HG02642 (cell line): ENCODE data around the gene DDX27.
A peak's percentile ranks its signal among the peaks of the same experiment; 100 is the strongest.
"Not testable (repeated sequence)": the region's sequence is repeated elsewhere in the genome, so short reads cannot be mapped to it uniquely, and the experiment has no call there.

Source experiments
- ATAC-seq: cut with Tn5 transposase; IDR thresholded peaks from one replicate; pipeline ENCODE4 v1.9.1; 2021; ENCODE audit warnings: mild to moderate bottlenecking; ENCODE audit not compliant: unreplicated experiment, poor library complexity

The DDX27 gene

DNA sequence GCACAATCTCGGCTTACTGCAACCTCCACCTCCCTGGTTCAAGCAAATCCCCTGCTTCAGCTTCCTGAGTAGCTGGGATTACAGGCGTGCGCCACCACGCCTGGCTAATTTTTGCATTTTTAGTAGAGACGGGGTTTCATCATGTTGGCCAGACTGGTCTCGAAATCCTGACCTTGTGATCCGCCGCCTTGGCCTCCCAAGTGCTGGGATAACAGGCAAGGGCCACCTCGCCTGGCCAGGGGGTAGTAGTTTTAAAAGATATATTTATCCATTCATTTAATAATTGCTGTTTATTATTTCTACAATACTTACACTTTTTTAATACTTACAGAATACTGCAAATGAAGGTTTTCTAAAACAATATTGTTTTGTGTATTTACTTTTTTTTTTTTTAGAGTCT, 15.5 kb upstream of the DDX27 start:
- ATAC-seq: no peak

DNA sequence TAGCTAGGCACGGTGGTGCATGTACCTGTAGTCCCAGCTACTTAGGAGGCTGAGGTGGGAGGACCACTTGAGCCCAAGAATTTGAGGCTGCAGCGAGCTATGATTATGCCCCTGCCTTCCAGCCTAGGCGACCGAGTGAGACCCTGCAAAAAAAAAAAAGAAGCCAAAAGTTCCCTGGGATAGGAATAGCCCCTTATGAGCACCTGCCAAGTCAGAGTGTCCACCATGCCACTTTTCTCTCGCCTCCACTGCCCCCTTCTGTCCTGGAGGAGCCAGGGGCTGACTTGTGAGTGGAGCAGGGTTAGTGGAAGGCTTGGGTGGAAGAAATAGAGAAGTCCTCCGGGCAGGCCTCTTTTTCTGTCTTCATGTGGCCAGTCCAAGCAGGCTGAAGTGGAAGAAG, 12.1 kb upstream of the DDX27 start:
- no peak for ATAC-seq

DNA sequence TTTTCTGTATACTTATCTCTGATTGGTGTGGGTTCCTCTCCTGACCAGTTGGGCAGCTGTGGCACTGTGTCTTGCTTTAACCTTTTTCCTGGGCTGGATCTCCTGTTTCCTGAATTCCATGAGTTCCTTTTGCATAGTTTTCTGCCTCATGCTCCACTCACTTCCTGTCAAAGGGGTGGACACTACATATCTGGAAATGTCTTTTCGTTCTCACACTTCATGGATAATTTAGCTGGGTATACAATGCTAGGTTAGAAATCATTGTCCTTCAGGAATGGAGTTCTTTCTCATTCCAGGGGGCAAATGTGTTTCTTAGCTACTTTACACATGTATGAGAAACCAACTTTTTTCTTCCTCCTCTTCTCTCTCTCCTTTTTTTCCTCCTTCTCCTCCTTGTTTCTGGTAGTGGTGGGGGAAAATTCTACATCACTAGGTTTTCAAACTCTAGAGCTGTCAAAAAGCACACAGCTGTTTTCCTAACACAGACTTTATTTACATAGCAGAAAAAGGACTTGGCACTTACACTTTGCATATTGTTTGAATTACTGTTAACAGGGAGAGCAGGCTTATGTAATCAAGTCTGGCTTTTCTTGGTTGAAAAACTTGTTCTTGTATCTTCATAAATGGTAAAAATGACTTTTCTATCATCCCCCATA, 9.0 kb upstream of the DDX27 start:
- ATAC-seq: no peak

DNA sequence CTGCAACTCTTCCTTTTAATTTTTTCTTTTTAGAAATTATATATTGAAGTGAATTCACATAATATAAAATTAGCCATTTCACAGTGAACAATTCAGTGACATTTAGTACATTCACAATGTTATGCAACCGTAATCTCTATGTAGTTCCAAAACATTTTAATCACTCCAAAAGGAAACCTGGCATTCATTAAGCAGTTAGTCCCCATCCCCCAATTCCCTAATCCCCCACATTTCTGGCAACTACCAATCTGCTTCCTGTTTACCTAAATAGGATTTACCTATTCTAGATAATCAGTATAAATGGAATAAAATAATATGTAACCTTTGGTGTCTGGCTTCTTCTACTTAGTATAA, 8.5 kb upstream of the DDX27 start:
- ATAC-seq: no peak

DNA sequence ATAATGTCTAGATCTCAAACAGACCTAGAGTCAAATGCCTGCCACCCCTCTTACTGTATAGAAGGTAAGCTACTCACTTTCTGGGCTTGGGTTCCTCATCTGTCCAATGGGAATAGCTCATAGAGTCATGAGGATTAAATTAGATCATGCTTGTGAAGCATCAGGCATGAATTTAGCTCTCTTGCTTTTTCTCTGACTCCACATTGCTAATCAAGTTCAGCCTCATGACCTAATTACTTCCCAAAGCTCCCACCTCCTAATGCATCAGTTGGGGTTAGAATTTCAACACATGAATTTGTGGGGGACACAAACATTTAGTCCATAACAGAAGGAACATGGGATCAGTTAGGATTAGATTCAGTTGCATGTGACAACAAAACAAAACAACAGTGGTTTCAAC, 4.6 kb upstream of the DDX27 start:
- ATAC-seq: no peak

DNA sequence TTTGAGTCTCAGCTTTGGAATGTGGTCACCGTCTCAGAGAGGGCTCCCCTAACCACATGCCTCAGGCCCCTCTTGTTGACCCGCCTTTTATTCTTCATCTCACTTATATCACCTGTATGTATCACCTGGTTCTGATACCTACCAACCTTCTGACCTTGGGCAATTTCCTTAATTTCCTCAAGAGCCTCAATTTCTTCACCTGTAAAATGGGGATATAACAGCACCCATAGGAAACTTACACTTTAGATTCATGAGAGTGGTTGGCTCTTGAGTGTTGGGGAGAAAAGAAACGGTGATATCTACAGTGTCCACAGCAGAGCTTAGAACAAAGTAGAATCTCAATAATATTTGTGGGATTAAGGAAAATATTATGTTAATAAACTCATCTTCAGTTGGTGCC, 4.0 kb upstream of the DDX27 start:
- no peak for ATAC-seq

DNA sequence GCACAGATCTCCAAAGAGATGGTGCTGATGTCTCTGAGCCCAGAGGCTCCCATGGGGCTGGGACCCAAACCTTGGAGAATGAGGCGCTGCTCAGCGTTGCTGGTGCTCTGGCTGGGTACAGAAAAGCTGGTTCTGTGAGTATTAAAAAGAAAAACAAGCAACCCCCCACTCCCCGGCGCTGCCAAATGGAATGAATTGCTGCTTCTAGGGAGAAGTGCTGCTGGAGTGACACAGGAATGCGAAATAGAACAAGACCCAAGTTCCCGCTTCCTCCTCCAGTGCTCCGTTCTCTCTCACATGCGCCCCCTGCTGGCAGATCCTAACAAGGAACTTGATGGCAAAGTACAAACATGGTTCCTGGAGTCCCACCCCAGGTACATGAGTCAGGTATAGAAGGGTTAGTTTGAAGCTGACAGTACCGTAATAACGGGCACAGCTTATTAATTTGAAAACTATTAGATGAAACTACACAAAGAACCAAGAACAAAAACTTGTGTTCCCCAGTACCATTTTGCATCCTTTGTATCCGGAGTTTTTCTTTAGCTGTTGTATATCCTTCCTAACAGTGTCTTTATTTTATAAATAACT, 2.1 kb upstream of the DDX27 start:
- no peak for ATAC-seq

DNA sequence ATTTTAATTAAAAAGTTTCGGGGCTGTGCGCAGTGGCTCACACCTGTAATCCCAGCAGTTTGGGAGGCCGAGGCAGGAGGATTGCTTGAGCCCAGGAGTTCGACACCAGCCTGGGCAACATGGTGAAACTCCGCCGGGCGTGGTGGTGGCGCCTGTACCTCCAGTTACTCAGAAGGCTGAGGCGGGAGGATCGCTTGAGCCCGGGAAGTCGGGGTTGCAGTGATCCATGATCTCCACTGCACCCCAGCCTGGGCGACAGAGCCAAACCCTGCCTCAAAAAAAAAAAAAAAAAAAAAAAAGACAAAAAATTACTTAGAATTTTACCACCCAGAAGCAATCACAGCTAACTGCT, 501 bp upstream of the DDX27 start:
- ATAC-seq: not testable (repeated sequence)

DNA sequence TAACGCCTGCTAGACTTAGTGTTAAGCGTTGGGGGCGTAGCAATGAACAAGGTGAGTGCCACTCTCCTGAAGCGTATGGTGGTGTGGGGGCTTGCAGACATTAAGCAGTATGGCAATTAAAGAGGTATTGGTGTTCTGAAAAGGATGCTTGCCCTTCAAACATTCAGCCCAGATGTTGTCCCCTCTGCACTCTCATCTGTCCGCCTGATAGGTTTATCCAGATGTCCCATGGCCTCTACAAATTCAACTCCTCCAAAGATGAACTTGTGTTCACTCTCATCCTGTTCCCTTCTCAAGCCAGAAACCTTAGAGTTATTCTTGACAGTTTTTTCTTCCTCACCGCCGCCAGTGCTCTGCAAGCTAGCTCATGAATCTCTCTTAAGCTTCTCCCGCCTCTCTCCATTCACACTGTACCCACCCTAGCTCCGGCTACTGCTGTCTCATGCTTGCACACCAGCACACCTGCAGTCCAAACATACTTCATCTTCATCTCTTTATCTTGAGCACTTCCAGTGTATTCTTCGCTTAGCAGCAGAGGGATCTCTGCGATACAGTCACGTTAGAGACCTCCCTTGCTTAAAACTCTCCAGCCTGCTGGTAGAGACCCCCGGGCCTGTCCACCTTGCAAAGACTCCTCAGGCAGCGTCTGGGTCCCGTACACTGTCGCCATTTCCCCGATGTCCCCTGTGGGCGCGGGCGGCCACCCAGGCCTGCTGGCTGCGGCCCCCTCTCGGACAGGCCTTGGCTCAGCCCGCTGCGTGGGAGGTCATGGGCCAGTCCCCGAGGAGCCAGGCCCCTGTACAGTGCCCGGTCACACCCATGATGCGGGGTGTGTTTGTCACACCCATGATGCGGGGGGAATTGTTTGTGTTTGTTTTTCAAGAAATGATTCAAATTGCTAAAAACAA, 962 bp downstream of the DDX27 start:
- no peak for ATAC-seq

DNA sequence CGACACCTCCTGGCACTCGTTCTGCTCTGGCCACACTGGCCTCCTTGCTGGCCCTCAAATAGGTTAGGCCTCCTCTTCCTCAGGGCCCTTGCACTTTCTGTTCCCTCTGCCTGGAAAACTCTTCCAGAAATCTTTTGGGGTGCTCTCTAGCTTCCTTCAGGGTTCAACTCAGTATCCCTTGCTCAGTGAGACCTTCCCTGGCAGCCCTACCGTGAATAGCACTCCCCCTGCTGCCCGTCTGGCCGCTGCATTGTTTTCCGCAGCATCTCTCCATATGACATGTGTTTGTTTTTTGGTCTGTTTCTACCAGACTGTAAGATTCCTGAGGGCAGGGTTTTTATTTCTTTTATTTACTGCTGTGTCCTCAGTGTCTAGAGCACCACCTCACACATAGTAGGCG, 6.7 kb downstream of the DDX27 start:
- ATAC-seq: no peak

DNA sequence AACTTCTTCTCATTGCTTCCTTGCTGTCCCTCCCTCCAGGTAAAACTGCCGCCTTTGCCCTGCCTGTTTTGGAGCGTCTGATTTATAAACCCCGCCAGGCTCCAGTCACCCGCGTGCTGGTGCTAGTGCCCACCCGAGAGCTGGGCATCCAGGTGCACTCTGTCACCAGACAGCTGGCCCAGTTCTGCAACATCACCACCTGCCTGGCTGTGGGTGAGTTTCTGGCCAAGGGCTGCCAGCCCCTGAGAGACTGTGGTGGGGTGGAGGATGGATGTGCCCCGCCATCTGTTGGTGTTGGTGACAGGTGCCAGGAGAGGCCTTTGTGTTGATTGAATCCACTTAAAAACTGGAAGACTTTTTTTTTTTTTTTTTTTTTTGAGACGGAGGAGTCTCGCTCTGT, 9.5 kb downstream of the DDX27 start:
- no peak for ATAC-seq

DNA sequence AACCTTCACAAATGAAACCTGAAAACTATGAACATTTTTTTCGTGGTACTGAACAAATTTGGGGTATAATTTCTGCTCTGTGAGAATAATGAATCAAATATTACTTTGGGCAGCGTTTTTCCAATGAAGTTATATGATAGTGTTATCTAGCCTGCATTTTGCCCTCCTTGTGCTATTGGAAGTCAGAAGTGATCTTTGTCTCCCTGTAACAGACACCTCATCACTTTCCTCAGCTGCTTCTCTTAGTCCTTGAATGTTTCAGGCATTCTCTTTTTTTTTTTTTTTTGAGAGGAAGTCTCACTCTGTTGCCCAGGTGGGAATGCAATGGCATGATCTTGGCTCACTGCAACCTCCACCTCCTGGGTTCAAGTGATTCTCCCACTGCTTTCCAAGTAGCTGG, 10.2 kb downstream of the DDX27 start:
- no peak for ATAC-seq

DNA sequence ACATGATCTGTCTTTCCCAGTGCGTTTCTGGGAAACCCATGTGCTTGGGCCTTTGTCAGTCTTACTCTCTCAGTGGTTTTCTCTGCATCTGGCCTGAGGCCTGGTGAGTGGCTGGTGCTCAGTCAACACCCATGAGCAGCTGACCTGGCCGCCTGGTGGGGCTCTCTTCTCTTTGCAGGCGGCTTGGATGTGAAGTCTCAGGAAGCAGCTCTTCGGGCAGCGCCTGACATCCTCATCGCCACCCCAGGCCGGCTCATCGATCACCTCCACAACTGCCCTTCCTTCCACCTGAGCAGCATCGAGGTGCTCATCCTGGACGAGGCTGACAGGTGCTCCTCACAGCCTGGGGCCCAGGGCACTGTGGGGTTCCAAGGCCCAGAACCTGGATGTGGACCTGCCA, 10.8 kb downstream of the DDX27 start:
- ATAC-seq: no peak

DNA sequence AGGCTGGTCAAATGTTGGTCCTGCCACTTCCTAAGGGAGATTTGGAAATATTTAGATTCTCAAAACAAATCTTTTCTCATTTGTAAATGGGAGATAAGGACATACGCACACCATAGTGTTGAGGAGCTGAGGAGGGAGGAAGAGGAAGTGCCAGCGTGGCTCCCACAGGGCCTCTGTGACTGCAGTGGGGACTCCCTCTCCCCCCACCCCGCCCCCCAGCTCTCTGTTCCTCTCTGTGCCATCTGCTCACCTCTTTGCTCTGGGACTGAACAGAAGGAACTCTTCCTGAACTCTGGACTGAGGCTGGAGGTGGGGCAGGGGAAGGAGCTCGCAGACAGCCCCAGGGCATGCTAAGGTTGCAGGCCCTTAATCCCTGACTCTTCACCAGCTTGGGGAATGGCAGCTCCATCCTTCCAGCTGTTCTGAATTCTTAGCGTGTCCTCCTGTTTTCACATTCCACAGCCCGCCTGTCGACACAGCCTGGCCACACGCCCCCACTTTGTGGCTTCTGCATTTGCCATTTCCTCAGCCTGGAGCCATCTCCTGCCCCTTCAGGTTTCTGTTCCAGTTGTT, 11.4 kb downstream of the DDX27 start:
- no peak for ATAC-seq

DNA sequence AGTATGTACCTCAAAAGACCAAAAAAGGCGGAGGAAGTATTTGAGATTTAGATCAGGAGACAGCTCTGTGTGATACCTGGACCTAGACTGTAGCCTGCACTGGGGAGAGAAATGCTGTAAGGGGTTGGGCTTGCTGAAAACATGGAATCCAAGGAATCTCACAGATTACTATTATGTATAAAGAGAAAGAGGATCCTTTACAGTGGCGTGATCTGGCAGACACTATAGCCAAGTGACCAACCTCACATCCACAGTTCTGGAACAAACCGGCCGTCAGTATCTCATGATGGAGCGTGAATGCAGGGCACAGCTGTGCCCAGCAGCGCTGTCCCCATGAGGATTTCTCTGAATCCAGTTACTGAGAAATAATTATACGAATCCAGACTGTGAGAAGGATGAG, 12.3 kb downstream of the DDX27 start:
- ATAC-seq: no peak

DNA sequence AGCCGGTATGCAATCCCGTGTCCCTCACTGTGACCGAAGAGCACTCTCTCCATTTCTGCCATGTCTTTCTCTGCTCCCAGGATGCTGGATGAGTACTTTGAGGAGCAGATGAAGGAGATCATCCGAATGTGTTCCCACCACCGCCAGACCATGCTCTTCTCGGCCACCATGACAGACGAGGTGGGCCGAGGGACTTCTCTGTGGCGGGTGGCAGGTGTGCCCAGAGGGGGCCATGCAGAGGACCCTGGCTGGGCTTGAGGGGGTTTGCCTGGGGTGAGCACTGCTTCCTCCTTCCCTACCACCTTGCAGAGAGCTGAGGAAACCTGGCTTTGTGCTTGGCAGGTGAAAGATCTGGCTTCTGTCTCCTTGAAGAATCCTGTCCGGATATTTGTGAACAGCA, 14.0 kb downstream of the DDX27 start:
- ATAC-seq: no peak

DNA sequence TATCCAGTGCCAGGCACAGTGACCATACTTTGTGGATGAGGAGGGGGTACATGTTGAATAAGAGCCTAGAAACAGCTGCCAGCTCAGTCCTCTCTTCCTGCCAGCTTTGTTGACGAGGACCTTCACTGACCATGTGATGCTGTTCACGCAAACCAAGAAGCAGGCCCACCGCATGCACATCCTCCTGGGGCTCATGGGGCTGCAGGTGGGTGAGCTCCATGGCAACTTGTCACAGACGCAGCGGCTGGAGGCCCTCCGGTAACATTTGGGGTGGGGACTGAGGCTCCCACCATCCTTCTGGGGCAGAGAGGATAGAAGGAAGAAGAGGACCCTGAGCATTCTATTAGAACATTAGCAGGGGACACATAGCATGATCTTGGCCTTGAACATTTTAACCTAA, 15.6 kb downstream of the DDX27 start:
- ATAC-seq: no peak

DNA sequence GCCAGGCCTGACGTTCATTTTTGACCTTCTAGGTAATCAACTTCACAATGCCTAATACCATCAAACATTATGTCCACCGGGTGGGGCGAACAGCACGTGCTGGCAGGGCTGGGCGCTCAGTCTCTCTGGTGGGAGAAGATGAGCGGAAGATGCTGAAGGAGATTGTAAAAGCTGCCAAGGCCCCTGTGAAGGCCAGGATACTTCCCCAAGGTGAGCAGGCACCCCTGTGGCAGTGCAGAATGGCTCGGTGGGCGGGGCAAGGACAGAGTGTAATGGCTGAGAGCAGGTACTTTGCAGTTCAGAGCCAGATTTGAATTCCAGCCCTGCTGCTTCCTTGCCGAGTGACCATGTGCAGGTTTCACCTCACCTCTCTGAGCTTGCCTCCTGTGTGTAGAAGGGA, 17.1 kb downstream of the DDX27 start:
- ATAC-seq: no peak

DNA sequence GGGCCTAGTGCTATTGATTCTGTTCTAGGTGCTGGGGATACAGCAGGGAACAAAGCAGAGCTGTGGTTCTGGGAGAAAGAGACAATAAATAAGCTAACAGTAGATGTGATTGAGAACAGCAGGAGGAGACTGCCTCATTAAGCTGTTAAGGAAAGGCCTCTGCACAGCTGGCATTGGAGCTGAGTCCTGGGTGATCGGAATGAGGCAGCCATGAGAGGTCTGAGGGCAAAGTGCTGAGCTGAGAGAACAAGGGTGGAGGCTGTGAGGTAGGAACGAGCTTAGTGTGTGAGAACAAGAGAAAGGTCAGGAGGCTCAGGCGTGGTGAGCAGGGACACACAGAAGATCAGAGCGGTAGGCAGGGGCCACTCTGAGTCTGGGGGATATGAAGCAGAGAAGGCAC, 18.3 kb downstream of the DDX27 start:
- ATAC-seq: no peak

DNA sequence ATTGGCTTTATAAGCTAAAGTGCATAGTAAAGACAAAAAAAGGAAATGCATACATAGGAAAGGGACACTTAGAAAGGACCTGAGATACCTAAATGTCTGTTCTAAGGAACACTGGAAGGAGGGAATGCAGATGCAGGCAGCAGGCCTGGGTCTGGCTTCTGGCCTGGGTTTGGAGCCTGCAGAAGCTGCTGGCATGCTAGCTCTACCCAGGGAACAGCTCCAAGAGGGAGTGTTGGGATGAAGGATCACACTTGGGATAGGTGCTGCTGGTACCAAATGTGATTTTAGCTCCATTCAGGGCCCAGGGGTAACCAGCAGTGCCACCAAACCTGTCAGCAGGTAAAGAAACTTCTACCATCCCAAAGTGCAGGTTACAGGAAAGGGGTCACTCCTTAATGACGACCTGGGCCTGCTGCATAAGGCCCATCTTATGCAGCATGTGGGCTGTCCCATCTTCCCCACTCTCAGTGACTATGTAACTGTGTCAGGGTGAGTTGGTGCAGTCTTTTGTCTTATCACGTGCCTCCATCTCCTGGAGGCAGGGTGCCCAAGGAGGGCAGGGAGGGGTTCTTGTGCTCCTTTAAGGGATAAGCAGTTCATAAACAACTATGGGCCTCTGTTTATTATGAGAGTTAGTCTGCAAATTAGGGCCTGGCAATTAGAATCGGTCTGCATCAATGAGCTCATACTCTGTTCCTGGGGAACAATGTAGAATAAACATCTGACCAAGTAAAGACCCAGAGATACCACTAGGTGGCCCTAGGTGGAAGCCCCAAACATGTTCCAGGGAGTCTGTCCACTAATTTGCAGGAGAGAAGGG, 26.9 kb downstream of the DDX27 start:
- peak; percentile 38 for ATAC-seq
